HepG2 (cell line): ENCODE data around the gene SIGLEC14. TPM values are rescaled to one million over a fixed set of nuclear protein-coding genes. Genes with fewer than 3 reads are reported as not detected.
A peak's percentile ranks its signal among the peaks of the same experiment; 100 is the strongest.
"Not testable (repeated sequence)": the region's sequence is repeated elsewhere in the genome, so short reads cannot be mapped to it uniquely, and the experiment has no call there.

Experiments used
- ATAC-seq: fragments of 200-7000 bp; cut with Tn5 transposase; 3 replicates; pipeline ENCODE4 v1.9.1; 2020; ENCODE audit warnings: mild to moderate bottlenecking, moderate library complexity
- Bru-seq: library from RNA; stranded (reverse); fragments of 400-500 nt; gene quantifications from one replicate; lab custom pipeline; 2021; lab: Mats Ljungman, UMichigan
- BruChase-seq, 2 experiments: library from RNA; stranded (reverse); fragments of 400-500 nt; gene quantifications; one replicate each; lab custom pipeline; 2021; lab: Mats Ljungman, UMichigan
- BruUV-seq: library from RNA; stranded (reverse); fragments of 400-500 nt; replicated peaks from 2 replicates; lab custom pipeline; 2021; lab: Mats Ljungman, UMichigan
- CTCF ChIA-PET: fragments of 300-600 bp; formaldehyde crosslinking; extraction: SDS; loops from one replicate; lab custom pipeline; 2021; ENCODE audit warnings: low total read pairs, inconsistent platforms, low intra/inter-chr PET ratio; lab: Yijun Ruan, JAX
- POLR2A ChIA-PET: fragments of 350-600 bp; sonication (Branson Sonifier 250); formaldehyde crosslinking; loops from one replicate; lab custom pipeline; 2020; ENCODE audit warnings: antibody characterized with exemption, inconsistent platforms; lab: Yijun Ruan, JAX
- DNase-seq: peaks from one replicate; pipeline ENCODE4 v3.0.0-alpha.2; 2015; ENCODE audit warnings: low spot score
- FAIRE-seq: peaks from 3 replicates; lab custom pipeline; 2011; peaks lifted over from hg19 to GRCh38; lab: Jason Lieb, UNC
- H2AFZ ChIP-seq: one replicate; pipeline ENCODE4 v1.6.1; 2011; ENCODE audit warnings: low read length, inconsistent platforms
- H3K27ac ChIP-seq: fragments of 300-600 bp; 3 replicates; pipeline ENCODE4 v1.8.0; 2011; ENCODE audit warnings: mixed run types, mild to moderate bottlenecking, mixed read lengths, low read length, inconsistent platforms; ENCODE audit not compliant: insufficient read depth; ENCODE audit errors: extremely low read length
- H3K27me3 ChIP-seq, 2 experiments: fragments of 200-600 bp in 1 of 2; 2 replicates in 1 of 2; 3 replicates in 1 of 2; pipeline versions ENCODE4 v1.6.0 to v1.8.0; 2011; ENCODE audit warnings: low read length in 2 of 2, mild to moderate bottlenecking in 2 of 2, moderate library complexity in 2 of 2, inconsistent platforms in 1 of 2; ENCODE audit not compliant: insufficient read depth in 2 of 2, control insufficient read depth in 1 of 2
- H3K36me3 ChIP-seq, 2 experiments: fragments of 200-600 bp in 1 of 2; replicated peaks in 1 of 2; 2 replicates in 1 of 2; 3 replicates in 1 of 2; pipeline versions ENCODE4 v1.5.1 to v1.8.0; 2011; ENCODE audit warnings: low read length in 2 of 2, inconsistent platforms in 1 of 2; ENCODE audit not compliant: insufficient read depth in 2 of 2, control insufficient read depth in 1 of 2
- H3K4me1 ChIP-seq: 2 replicates; pipeline ENCODE4 v1.5.1; 2012; ENCODE audit warnings: low read length, inconsistent platforms; ENCODE audit not compliant: insufficient read depth
- H3K4me2 ChIP-seq: 2 replicates; pipeline ENCODE4 v1.6.0; 2011; ENCODE audit warnings: low read depth, low read length, inconsistent platforms
- H3K4me3 ChIP-seq, 3 experiments: fragments of 200-600 bp in 1 of 3; sonication (generic), shearing (Covaris generic) in 1 of 3; replicated peaks in 1 of 3; 2 replicates each; pipeline ENCODE4 v1.5.1; 2011 to 2016; ENCODE audit warnings: low read length in 3 of 3, inconsistent platforms in 2 of 3, low read depth in 2 of 3, mild to moderate bottlenecking in 2 of 3, control low read depth in 1 of 3, mixed read lengths in 1 of 3; ENCODE audit not compliant: insufficient read depth in 1 of 3
- H3K79me2 ChIP-seq: one replicate; pipeline ENCODE4 v1.6.1; 2011; ENCODE audit warnings: low read length, inconsistent platforms; ENCODE audit not compliant: insufficient read depth
- H3K9ac ChIP-seq: 2 replicates; pipeline ENCODE4 v1.6.0; 2011; ENCODE audit warnings: mild to moderate bottlenecking, low read depth, low read length, inconsistent platforms; ENCODE audit not compliant: insufficient read depth
- H3K9me3 ChIP-seq: 2 replicates; pipeline ENCODE4 v1.5.1; 2012; ENCODE audit warnings: mild to moderate bottlenecking, low read length
- H4K20me1 ChIP-seq: 2 replicates; pipeline ENCODE4 v1.6.0; 2011; ENCODE audit warnings: inconsistent platforms, mild to moderate bottlenecking, low read length, moderate library complexity; ENCODE audit not compliant: insufficient read depth
- E2F5 ChIP-seq: sonication (generic); formaldehyde crosslinking; conservative IDR thresholded peaks from 2 replicates; pipeline ENCODE4 v1.4.0; 2020; ENCODE audit warnings: missing genetic modification reagents
- EHMT2 ChIP-seq: fragments of 200-600 bp; sonication (generic); IDR thresholded peaks from 2 replicates; pipeline ENCODE4 v1.7.0; 2017; ENCODE audit warnings: antibody characterized with exemption, low read depth, low read length, borderline replicate concordance
- FOSL1 ChIP-seq: sonication (generic); formaldehyde crosslinking; IDR thresholded peaks from 2 replicates; pipeline ENCODE4 v1.9.0; 2021; ENCODE audit warnings: missing genetic modification reagents, borderline replicate concordance
- FUBP1 ChIP-seq: sonication (generic); formaldehyde crosslinking; IDR thresholded peaks from 2 replicates; pipeline ENCODE4 v1.5.1; 2020; ENCODE audit warnings: missing genetic modification reagents, mild to moderate bottlenecking, borderline replicate concordance
- KAT8 ChIP-seq: IDR thresholded peaks from 2 replicates; pipeline ENCODE4 v1.6.1; 2016; ENCODE audit warnings: missing genetic modification reagents, missing compliant biosample characterization
- MYC ChIP-seq: sonication (generic); formaldehyde crosslinking; IDR thresholded peaks from 2 replicates; pipeline ENCODE4 v1.9.0; 2021; ENCODE audit warnings: missing genetic modification reagents, borderline replicate concordance
- RXRA ChIP-seq: sonication (generic); formaldehyde crosslinking; IDR thresholded peaks from 2 replicates; pipeline ENCODE4 v1.5.1; 2020; ENCODE audit warnings: missing genetic modification reagents
- SIN3A ChIP-seq: IDR thresholded peaks from 2 replicates; pipeline ENCODE4 v1.6.1; 2011; ENCODE audit warnings: low read depth, mild to moderate bottlenecking, control low read depth, low read length, borderline replicate concordance
- SMC3 ChIP-seq: IDR thresholded peaks from 2 replicates; pipeline ENCODE4 v1.6.1; 2011; ENCODE audit warnings: low read length, improper control_type of control experiment
- WGBS: methylation state at CpG from one replicate; pipeline ENCODE4 v1.1.6; 2017; ENCODE audit warnings: low lambda C conversion rate; 5-methylcytosine and 5-hydroxymethylcytosine counted together
- in situ Hi-C: cut with HindIII; loops from 2 replicates; pipeline ENCODE4 v1.10.0; 2017; ENCODE audit warnings: low pct_unique_long_range_greater_than_20kb; ENCODE audit not compliant: extremely low pct_ligation_motif_present
- intact Hi-C: fragments of 100-400 bp; cut with micrococcal nuclease; formaldehyde crosslinking; loops from one replicate; pipeline ENCODE4 v1.10.0; 2022; ENCODE audit not compliant: unreplicated experiment
- long read RNA-seq, 2 experiments: library from RNA in 1 of 2; library from polyadenylated mRNA in 1 of 2; stranded (forward) in 1 of 2; unstranded in 1 of 2; transcript quantifications; one replicate each; pipeline ENCODE4 v2.0.0, GENCODE V29; 2019 to 2022
- polyA minus RNA-seq, 3 experiments: library from RNA; depleted of rRNA, polyadenylated mRNA; stranded (reverse); fragments of >200 nt; gene quantifications; 2 replicates each; pipeline ENCODE4 v1.2.3, GENCODE V29; 2011; ENCODE audit warnings: low replicate concordance in 1 of 3
- polyA plus RNA-seq, 8 experiments: library from polyadenylated mRNA; depleted of rRNA in 3 of 8; stranded (reverse) in 7 of 8; unstranded in 1 of 8; fragments of >200 nt; fragmentation: Illumina TruSeq in 4 of 8; extraction: Trizol in 4 of 8; gene quantifications; 2 replicates each; pipeline versions ENCODE4 v1.2.1 to v1.2.3, GENCODE V29; 2011 to 2016; ENCODE audit warnings: low read depth in 4 of 8, missing spikeins in 1 of 8, mixed read lengths in 1 of 8; ENCODE audit not compliant: insufficient read depth in 1 of 8
- total RNA-seq, 5 experiments: library from RNA; depleted of rRNA; stranded (reverse); fragments of >200 nt; fragmentation: Illumina TruSeq; extraction: Trizol; gene quantifications; 2 replicates each; pipeline ENCODE4 v1.2.3, GENCODE V29; 2016; ENCODE audit warnings: low read depth in 1 of 5

SIGLEC14 gene
- total RNA-seq (2016; rRNA removed; fragmentation: Illumina TruSeq; extraction: Trizol) (0.09 TPM in 1 of 2 replicates, not detected in the other), polyA plus RNA-seq (2011; rRNA removed) (0.04 and 0.05 TPM in 2 replicates), polyA minus RNA-seq (2011; rRNA and poly(A)+ RNA removed; ENCODE audit: low replicate concordance) (0.14 TPM in 1 of 2 replicates, not detected in the other), Bru-seq, nascent RNA (not detected), BruChase-seq, experiment 1, labeled RNA remaining after a 6-hour chase (percentile 27 among the genes with signal in this experiment), BruChase-seq, experiment 2, labeled RNA remaining after a 2-hour chase (percentile 14 among the genes with signal in this experiment)
- not detected in 2 replicates for total RNA-seq (2016; cell fraction: cytosol; rRNA removed; fragmentation: Illumina TruSeq; extraction: Trizol; ENCODE audit: low read depth)
- 0.13 TPM in 1 of 2 replicates, not detected in the other for total RNA-seq (2016; cell fraction: insoluble cytoplasmic fraction; rRNA removed; fragmentation: Illumina TruSeq; extraction: Trizol)
- total RNA-seq (2016; cell fraction: membrane; rRNA removed; fragmentation: Illumina TruSeq; extraction: Trizol): 0.09 and 0.10 TPM in 2 replicates
- not detected in 2 replicates for total RNA-seq (2016; cell fraction: nucleus; rRNA removed; fragmentation: Illumina TruSeq; extraction: Trizol)
- polyA plus RNA-seq (2011; cell fraction: cytosol; rRNA removed): 0.06 TPM in 1 of 2 replicates, not detected in the other
- polyA plus RNA-seq (2011; cell fraction: nucleus; rRNA removed): not detected in 2 replicates
- polyA plus RNA-seq (2012): 0.09 TPM in 1 of 2 replicates, not detected in the other
- polyA plus RNA-seq (2016; cell fraction: cytosol; fragmentation: Illumina TruSeq; extraction: Trizol; ENCODE audit: low read depth): not detected in 2 replicates
- polyA plus RNA-seq (2016; cell fraction: insoluble cytoplasmic fraction; fragmentation: Illumina TruSeq; extraction: Trizol; ENCODE audit: low read depth): 0.11 and 0.14 TPM in 2 replicates
- polyA plus RNA-seq (2016; cell fraction: membrane; fragmentation: Illumina TruSeq; extraction: Trizol; ENCODE audit: low read depth): 0.11 and 0.20 TPM in 2 replicates
- 0.28 TPM in 1 of 2 replicates, not detected in the other for polyA plus RNA-seq (2016; cell fraction: nucleus; fragmentation: Illumina TruSeq; extraction: Trizol; ENCODE audit: insufficient read depth, low read depth)
- polyA minus RNA-seq (2011; cell fraction: cytosol; rRNA and poly(A)+ RNA removed): not detected in 2 replicates
- not detected in 2 replicates for polyA minus RNA-seq (2011; cell fraction: nucleus; rRNA and poly(A)+ RNA removed)
- long read RNA-seq, experiment 1: 0 reads
- long read RNA-seq, experiment 2, partial matches to known transcripts: 1 of 2 reads
- long read RNA-seq, experiment 2, other reads (novel, unspliced or antisense): 1 of 2 reads

- H3K9me3 ChIP-seq, H4K20me1 ChIP-seq, BruUV-seq, CTCF ChIA-PET, ATAC-seq, H3K4me1 ChIP-seq, H2AFZ ChIP-seq, H3K27ac ChIP-seq, DNase-seq, H3K36me3 ChIP-seq, intact Hi-C loops, H3K4me2 ChIP-seq, POLR2A ChIA-PET, H3K4me3 ChIP-seq, FAIRE-seq, H3K9ac ChIP-seq, H3K79me2 ChIP-seq: not testable (repeated sequence)
- WGBS: no CpG with 5 or more reads among the region's 10 CpGs
- peaks cover 2 to 11% of the 10 kb centered on the region in 2 experiments; a peak in 1 of 5 replicates for H3K27me3 ChIP-seq
- in situ Hi-C loops: loop anchor here (25.0 kb wide), 1 partner anchor 359 kb away; no protein-coding TSS in a partner anchor
Observed at GRCh38 chr19:51646730-51647129, at the start of gene SIGLEC14. Gene SIGLEC14, minus strand, starts transcription at chr19:51646825. Its CDS starts 66 bp downstream, at chr19:51646759.

- Histone ChIP-seq H4K20me1 (peaks cover 15% of the 10 kb centered on the region; the same call in 1 of the 2 replicates), H3K4me2 (no peak overlapping the region), H3K4me3 (no peak overlapping the region), H3K9ac (no peak overlapping the region), H3K9me3 (no peaks in the 10 kb centered on the region), H3K79me2 (no peaks in the 10 kb centered on the region), H3K4me1 (peaks cover 8% of the 10 kb centered on the region; the same call in 1 of the 2 replicates), H2AFZ (no peak overlapping the region), H3K27ac (no peak overlapping the region), H3K36me3 (peaks cover 4 to 6% of the 10 kb centered on the region in 2 experiments; a peak in 1 of 5 replicates), H3K27me3 (no peaks in the 10 kb centered on the region)
- no TSS peak for BruUV-seq
- ATAC-seq (no peak), FAIRE-seq (no peak), DNase-seq (no peak)
- POLR2A ChIA-PET: interaction anchor here (0.6 kb wide), 1 partner anchor 49 kb away, joined by 3 read pairs; no protein-coding TSS in a partner anchor
- intact Hi-C loops (no loop called here), in situ Hi-C loops (no loop called here)
- CTCF ChIA-PET: no interaction called here
- 77% methylated on average over 14 of the region's 14 CpGs for WGBS
- no peak for TF ChIP-seq E2F5
- no peak for TF ChIP-seq RXRA (CRISPR knock-in tag)
- no peak for TF ChIP-seq MYC (CRISPR knock-in tag)
- no peak for TF ChIP-seq KAT8 (CRISPR knock-in tag)
- TF ChIP-seq SIN3A: no peak
- TF ChIP-seq EHMT2: no peak
- TF ChIP-seq FUBP1 (CRISPR knock-in tag): no peak
- no peak for TF ChIP-seq SMC3
- no peak for TF ChIP-seq FOSL1
Observed at GRCh38 chr19:51695702-51696315, 49.2 kb upstream of the SIGLEC14 start.
